Activated naive CD4-positive, alpha-beta T cell treated with anti-CD3 and anti-CD28 coated beads, Interleukin-2, amount 50 U/mL, for 72 hours (primary cell): ENCODE results near the gene KCNIP1. TPM values are rescaled to one million over a fixed set of nuclear protein-coding genes. Genes with fewer than 3 reads are reported as not detected.

Source experiments
- ATAC-seq, 2 donors: fragments of 150-1000 bp; cut with Tn5 transposase; 2 replicates each; pipeline ENCODE4 v1.10.0; 2021; ENCODE audit warnings: mild to moderate bottlenecking in 2 of 2, moderate library complexity in 2 of 2
- DNase-seq, 2 donors: peaks; one replicate each; pipeline ENCODE4 v3.0.0; 2021 to 2022; ENCODE audit warnings: low spot score in 2 of 2
- H3K27ac Mint-ChIP-seq, 2 donors: one replicate each; pipeline ENCODE4 v1.8.0; 2022; ENCODE audit warnings: mild to moderate bottlenecking in 2 of 2, mixed read lengths in 2 of 2
- H3K36me3 Mint-ChIP-seq, 2 donors: one replicate each; pipeline ENCODE4 v1.8.0; 2022; ENCODE audit warnings: mixed read lengths in 2 of 2
- H3K9me3 Mint-ChIP-seq, 2 donors: one replicate each; pipeline ENCODE4 v1.8.0; 2022; ENCODE audit warnings: mixed read lengths in 2 of 2
- total RNA-seq, 2 donors: library from RNA; stranded (reverse); gene quantifications; one replicate each; pipeline ENCODE4 v1.2.3, GENCODE V29; 2022

The KCNIP1 gene
- total RNA-seq, 2 donors from 2014 or later, result not detected

- DNase-seq, result peak in 1 of 2 donors; percentile 31
- Mint-ChIP-seq H3K27ac (no peak overlapping the region), H3K36me3 (no peaks in the 10 kb centered on the region), H3K9me3 (no peaks in the 10 kb centered on the region)
- no peak for ATAC-seq
Measured at GRCh38 chr5:170642776-170643436, 139.1 kb downstream of the KCNIP1 start.

GRCh38 chr5:170643591-170643990 lies 139.8 kb downstream of the KCNIP1 start:
- no peaks in the 10 kb centered on the region for H3K36me3 Mint-ChIP-seq

GRCh38 chr5:170644501-170644900 lies 140.7 kb downstream of the KCNIP1 start:
- H3K27ac Mint-ChIP-seq, result no peak overlapping the region
- H3K36me3 Mint-ChIP-seq, result no peaks in the 10 kb centered on the region
- H3K9me3 Mint-ChIP-seq, result no peaks in the 10 kb centered on the region
- DNase-seq (peak in 1 of 2 donors; percentile 13), ATAC-seq (no peak)

More at GRCh38 chr5:170643591-170643990, 139.8 kb downstream of the KCNIP1 start:
- Mint-ChIP-seq H3K27ac (no peak overlapping the region), H3K9me3 (no peaks in the 10 kb centered on the region)
- peak in 1 of 2 donors; percentile 35 for DNase-seq
- no peak for ATAC-seq

- H3K36me3 Mint-ChIP-seq, result no peaks in the 10 kb centered on the region
- DNase-seq (no peak), ATAC-seq (no peak)
- H3K9me3 Mint-ChIP-seq, result no peaks in the 10 kb centered on the region
- no peak overlapping the region for H3K27ac Mint-ChIP-seq
Measured at GRCh38 chr5:170648541-170648940, 144.7 kb downstream of the KCNIP1 start.

GRCh38 chr5:170650850-170651249 lies 147.0 kb downstream of the KCNIP1 start:
- Mint-ChIP-seq H3K9me3 (no peaks in the 10 kb centered on the region), H3K27ac (no peak overlapping the region), H3K36me3 (no peaks in the 10 kb centered on the region)
- ATAC-seq (no peak), DNase-seq (no peak)

GRCh38 chr5:170651604-170652277 lies 147.9 kb downstream of the KCNIP1 start:
- Mint-ChIP-seq H3K27ac (no peak overlapping the region), H3K36me3 (no peaks in the 10 kb centered on the region), H3K9me3 (no peaks in the 10 kb centered on the region)
- no peak for DNase-seq
- no peak for ATAC-seq

- Mint-ChIP-seq H3K27ac (no peak overlapping the region), H3K36me3 (no peaks in the 10 kb centered on the region), H3K9me3 (no peaks in the 10 kb centered on the region)
- DNase-seq, result no peak
- ATAC-seq, result no peak
Measured at GRCh38 chr5:170655476-170655875, 151.7 kb downstream of the KCNIP1 start.

GRCh38 chr5:170655920-170656319 lies 152.1 kb downstream of the KCNIP1 start:
- H3K36me3 Mint-ChIP-seq, result no peaks in the 10 kb centered on the region
- DNase-seq, result no peak
- no peaks in the 10 kb centered on the region for H3K9me3 Mint-ChIP-seq
- no peak overlapping the region for H3K27ac Mint-ChIP-seq
- ATAC-seq, result no peak

GRCh38 chr5:170656346-170656745 lies 152.5 kb downstream of the KCNIP1 start:
- Mint-ChIP-seq H3K36me3 (no peaks in the 10 kb centered on the region), H3K9me3 (no peaks in the 10 kb centered on the region), H3K27ac (no peak overlapping the region)
- DNase-seq (no peak), ATAC-seq (no peak)

GRCh38 chr5:170660531-170660930 lies 156.7 kb downstream of the KCNIP1 start:
- no peaks in the 10 kb centered on the region for H3K9me3 Mint-ChIP-seq
- no peak for DNase-seq
- no peaks in the 10 kb centered on the region for H3K36me3 Mint-ChIP-seq
- no peak for ATAC-seq
- no peak overlapping the region for H3K27ac Mint-ChIP-seq

GRCh38 chr5:170662966-170663365 lies 159.1 kb downstream of the KCNIP1 start:
- H3K27ac Mint-ChIP-seq, result no peak overlapping the region
- DNase-seq, result no peak
- no peaks in the 10 kb centered on the region for H3K36me3 Mint-ChIP-seq
- H3K9me3 Mint-ChIP-seq, result no peaks in the 10 kb centered on the region
- ATAC-seq, result no peak

GRCh38 chr5:170678811-170679210 lies 175.0 kb downstream of the KCNIP1 start:
- ATAC-seq (no peak), DNase-seq (no peak)
- H3K36me3 Mint-ChIP-seq, result no peaks in the 10 kb centered on the region
- H3K27ac Mint-ChIP-seq, result no peak overlapping the region
- H3K9me3 Mint-ChIP-seq, result no peaks in the 10 kb centered on the region

GRCh38 chr5:170681013-170681433 lies 177.2 kb downstream of the KCNIP1 start:
- DNase-seq, result peak in 1 of 2 donors; percentile 66
- H3K27ac Mint-ChIP-seq, result no peak overlapping the region
- H3K9me3 Mint-ChIP-seq, result no peaks in the 10 kb centered on the region
- H3K36me3 Mint-ChIP-seq, result no peaks in the 10 kb centered on the region
- ATAC-seq, result peak; percentile 40 to 99

GRCh38 chr5:170691657-170692056 lies 187.8 kb downstream of the KCNIP1 start:
- ATAC-seq (no peak), DNase-seq (no peak)
- Mint-ChIP-seq H3K9me3 (peaks cover 0 to 6% of the 10 kb centered on the region in 2 donors), H3K36me3 (no peaks in the 10 kb centered on the region), H3K27ac (no peak overlapping the region)

- Mint-ChIP-seq H3K9me3 (peaks cover 0 to 6% of the 10 kb centered on the region in 2 donors), H3K27ac (no peak overlapping the region), H3K36me3 (no peaks in the 10 kb centered on the region)
- no peak for ATAC-seq
- DNase-seq, result no peak
Measured at GRCh38 chr5:170693701-170694100, 189.9 kb downstream of the KCNIP1 start.

GRCh38 chr5:170694911-170695310 lies 191.1 kb downstream of the KCNIP1 start:
- Mint-ChIP-seq H3K27ac (no peak overlapping the region), H3K36me3 (no peaks in the 10 kb centered on the region), H3K9me3 (peaks cover 0 to 3% of the 10 kb centered on the region in 2 donors)
- DNase-seq (no peak), ATAC-seq (no peak)

GRCh38 chr5:170697031-170697430 lies 193.2 kb downstream of the KCNIP1 start:
- Mint-ChIP-seq H3K36me3 (no peaks in the 10 kb centered on the region), H3K27ac (no peak overlapping the region), H3K9me3 (peaks cover 0 to 3% of the 10 kb centered on the region in 2 donors)
- ATAC-seq, result no peak
- no peak for DNase-seq

GRCh38 chr5:170700503-170700902 lies 196.7 kb downstream of the KCNIP1 start:
- Mint-ChIP-seq H3K27ac (no peak overlapping the region), H3K9me3 (peaks cover 0 to 3% of the 10 kb centered on the region in 2 donors), H3K36me3 (no peaks in the 10 kb centered on the region)
- DNase-seq (no peak), ATAC-seq (no peak)
